HEK293 (cell line): ENCODE data around the gene S100A14.

ENCODE experiments used
- CTCF ChIA-PET: fragments of 350-600 bp; formaldehyde crosslinking; extraction: SDS; loops from one replicate; lab custom pipeline; 2021; ENCODE audit warnings: antibody characterized with exemption; lab: Yijun Ruan, JAX
- POLR2A ChIA-PET: fragments of 300-600 bp; formaldehyde crosslinking; extraction: SDS; loops from one replicate; lab custom pipeline; 2020; ENCODE audit warnings: antibody characterized with exemption, inconsistent platforms; lab: Yijun Ruan, JAX
- H3K27ac ChIP-seq: fragments of 200-500 bp; sonication (Bioruptor generic); 2 replicates; pipeline ENCODE4 v1.5.1; 2014; ENCODE audit warnings: low read depth, low read length, control low read depth, inconsistent platforms; ENCODE audit errors: extremely low read depth
- H3K36me3 ChIP-seq, 2 experiments: fragments of 200-500 bp in 1 of 2; sonication (Bioruptor generic) in 1 of 2; 1 replicate in 1 of 2; 2 replicates in 1 of 2; pipeline ENCODE4 v1.5.1; 2014 to 2017; ENCODE audit warnings: inconsistent platforms in 2 of 2, low read length in 2 of 2; ENCODE audit not compliant: control insufficient read depth in 2 of 2, insufficient read depth in 1 of 2
- H3K4me1 ChIP-seq: fragments of 200-500 bp; sonication (Bioruptor generic); 2 replicates; pipeline ENCODE4 v1.5.1; 2014; ENCODE audit warnings: mild to moderate bottlenecking, low read length, inconsistent platforms; ENCODE audit not compliant: control insufficient read depth, insufficient read depth
- H3K4me3 ChIP-seq: 2 replicates; pipeline ENCODE4 v1.5.1; 2011; ENCODE audit warnings: low read depth, mild to moderate bottlenecking, control low read depth, low read length, moderate library complexity
- H3K9me3 ChIP-seq: fragments of 200-500 bp; sonication (Bioruptor generic); 2 replicates; pipeline ENCODE4 v1.5.1; 2014; ENCODE audit warnings: low read depth, low read length, inconsistent platforms; ENCODE audit not compliant: control insufficient read depth, insufficient read depth
- EGR2 ChIP-seq: fragments of 450-650 bp; formaldehyde crosslinking; IDR thresholded peaks from 2 replicates; pipeline ENCODE4 v1.5.1; 2016; ENCODE audit warnings: low read depth, missing biosample characterization, missing genetic modification characterization
- HIC1 ChIP-seq: fragments of 450-650 bp; formaldehyde crosslinking; IDR thresholded peaks from 2 replicates; pipeline ENCODE4 v1.5.1; 2016; ENCODE audit warnings: missing biosample characterization, missing genetic modification characterization
- HOXD13 ChIP-seq: sonication (generic); formaldehyde crosslinking; IDR thresholded peaks from 2 replicates; pipeline ENCODE4 v1.8.0; 2022; ENCODE audit warnings: missing genetic modification reagents, borderline replicate concordance
- KLF7 ChIP-seq: fragments of 450-650 bp; formaldehyde crosslinking; IDR thresholded peaks from 2 replicates; pipeline ENCODE4 v1.5.1; 2016; ENCODE audit warnings: missing biosample characterization, missing genetic modification characterization, borderline replicate concordance
- KLF9 ChIP-seq: fragments of 450-650 bp; formaldehyde crosslinking; IDR thresholded peaks from 2 replicates; pipeline ENCODE4 v1.5.1; 2016; ENCODE audit warnings: missing biosample characterization, missing genetic modification characterization, low read depth
- MZF1 ChIP-seq: fragments of 450-650 bp; formaldehyde crosslinking; IDR thresholded peaks from 2 replicates; pipeline ENCODE4 v1.5.1; 2017; ENCODE audit warnings: missing biosample characterization, missing genetic modification characterization, borderline replicate concordance
- PRDM10 ChIP-seq: fragments of 450-650 bp; formaldehyde crosslinking; IDR thresholded peaks from 2 replicates; pipeline ENCODE4 v1.5.1; 2016; ENCODE audit warnings: missing biosample characterization, missing genetic modification characterization
- ZBTB48 ChIP-seq: fragments of 450-650 bp; formaldehyde crosslinking; IDR thresholded peaks from 2 replicates; pipeline ENCODE4 v1.5.1; 2016; ENCODE audit warnings: missing biosample characterization, missing genetic modification characterization
- ZNF112 ChIP-seq: fragments of 450-650 bp; formaldehyde crosslinking; IDR thresholded peaks from 2 replicates; pipeline ENCODE4 v1.5.0; 2017; ENCODE audit warnings: missing biosample characterization, missing genetic modification characterization
- ZNF184 ChIP-seq: fragments of 450-650 bp; IDR thresholded peaks from 2 replicates; pipeline ENCODE4 v1.5.1; 2018; ENCODE audit warnings: missing biosample characterization, mild to moderate bottlenecking, missing genetic modification characterization
- ZNF221 ChIP-seq: fragments of 450-650 bp; formaldehyde crosslinking; IDR thresholded peaks from 2 replicates; pipeline ENCODE4 v1.5.1; 2017; ENCODE audit warnings: missing biosample characterization, missing genetic modification characterization, borderline replicate concordance
- ZNF335 ChIP-seq: fragments of 450-650 bp; formaldehyde crosslinking; conservative IDR thresholded peaks from 2 replicates; pipeline ENCODE4 v1.5.1; 2016; ENCODE audit warnings: missing biosample characterization, missing genetic modification characterization
- ZNF488 ChIP-seq: fragments of 450-650 bp; formaldehyde crosslinking; IDR thresholded peaks from 2 replicates; pipeline ENCODE4 v1.5.1; 2016; ENCODE audit warnings: missing biosample characterization, missing genetic modification characterization
- ZNF510 ChIP-seq: fragments of 450-650 bp; formaldehyde crosslinking; IDR thresholded peaks from 2 replicates; pipeline ENCODE4 v1.5.1; 2018; ENCODE audit warnings: mild to moderate bottlenecking, missing genetic modification characterization, missing biosample characterization; ENCODE audit not compliant: insufficient replicate concordance
- ZNF585B ChIP-seq: fragments of 450-650 bp; formaldehyde crosslinking; IDR thresholded peaks from 2 replicates; pipeline ENCODE4 v1.5.1; 2016; ENCODE audit warnings: missing biosample characterization, missing genetic modification characterization
- ZNF660 ChIP-seq: fragments of 450-650 bp; IDR thresholded peaks from 2 replicates; pipeline ENCODE4 v1.5.1; 2018; ENCODE audit warnings: missing biosample characterization, mild to moderate bottlenecking, missing genetic modification characterization
- ZNF76 ChIP-seq: fragments of 450-650 bp; formaldehyde crosslinking; IDR thresholded peaks from 2 replicates; pipeline ENCODE4; 2016; ENCODE audit warnings: low read depth, missing biosample characterization, missing genetic modification characterization, borderline replicate concordance
- ZNF830 ChIP-seq: fragments of 450-650 bp; IDR thresholded peaks from 2 replicates; pipeline ENCODE4 v1.5.0; 2018; ENCODE audit warnings: missing biosample characterization, missing genetic modification characterization, low read depth, mild to moderate bottlenecking, moderate library complexity
- TF ChIP-seq, protein P1 (sequence below): IDR thresholded peaks from 2 replicates; pipeline ENCODE4 v1.6.1; 2011; ENCODE audit warnings: mild to moderate bottlenecking, low read depth, low read length, borderline replicate concordance

The S100A14 gene

DNA sequence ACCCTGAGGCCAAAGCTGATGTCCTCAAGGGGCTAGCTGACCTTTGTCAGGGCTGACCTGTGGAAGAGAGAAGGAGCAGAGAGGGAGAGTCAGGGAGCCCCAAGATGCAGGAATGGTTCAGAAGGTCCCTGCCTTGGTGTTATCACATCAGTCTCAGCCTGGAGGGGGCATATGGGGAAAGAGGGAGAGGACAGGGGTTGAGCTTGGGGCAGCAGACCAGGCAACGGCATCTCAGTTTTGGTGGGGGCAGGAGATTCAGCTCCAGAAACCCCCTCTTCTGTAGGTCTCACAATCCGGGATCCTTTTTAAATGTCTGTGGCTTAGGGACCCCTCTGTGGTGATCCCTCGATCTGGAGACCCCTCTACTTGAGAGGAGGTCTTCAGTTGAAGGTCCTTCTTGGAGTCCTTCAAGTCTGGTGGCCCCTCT lies 10.4 kb upstream of the S100A14 start:
- peak; percentile 79 for TF ChIP-seq PRDM10
- TF ChIP-seq, protein P1, sequence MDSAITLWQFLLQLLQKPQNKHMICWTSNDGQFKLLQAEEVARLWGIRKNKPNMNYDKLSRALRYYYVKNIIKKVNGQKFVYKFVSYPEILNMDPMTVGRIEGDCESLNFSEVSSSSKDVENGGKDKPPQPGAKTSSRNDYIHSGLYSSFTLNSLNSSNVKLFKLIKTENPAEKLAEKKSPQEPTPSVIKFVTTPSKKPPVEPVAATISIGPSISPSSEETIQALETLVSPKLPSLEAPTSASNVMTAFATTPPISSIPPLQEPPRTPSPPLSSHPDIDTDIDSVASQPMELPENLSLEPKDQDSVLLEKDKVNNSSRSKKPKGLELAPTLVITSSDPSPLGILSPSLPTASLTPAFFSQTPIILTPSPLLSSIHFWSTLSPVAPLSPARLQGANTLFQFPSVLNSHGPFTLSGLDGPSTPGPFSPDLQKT: no peak
- Histone ChIP-seq H3K36me3 (peaks cover 0 to 31% of the 10 kb centered on the region in 2 experiments; a peak in 2 of 3 replicates), H3K9me3 (no peaks in the 10 kb centered on the region), H3K4me1 (0 out of 2 replicates have a peak, but pooled peaks cover 3% of the 10 kb centered on the region), H3K27ac (peak overlapping the region; percentile 61; the same call in 1 of the 2 replicates), H3K4me3 (peak overlapping the region; percentile 55)
- ChIA-PET CTCF (interaction anchor here (0.6 to 7.4 kb wide), 22 partner anchors 12 to 550 kb away, joined by 3 to 54 read pairs (median 6); partner anchors contain the start of genes S100A14 and S100A16), POLR2A (interaction anchor here (0.9 to 2.9 kb wide), 18 partner anchors 8 to 364 kb away, joined by 3 to 24 read pairs (median 10); partner anchors contain the start of genes RPS27, S100A14, S100A16 and S100A2)

GRCh38 chr1:153624965-153625611 lies 9.0 kb upstream of the S100A14 start:
- Histone ChIP-seq H3K36me3 (peaks cover 0 to 36% of the 10 kb centered on the region in 2 experiments; a peak in 2 of 3 replicates), H3K4me1 (0 out of 2 replicates have a peak, but pooled peaks cover 3% of the 10 kb centered on the region), H3K27ac (no peak overlapping the region), H3K9me3 (no peaks in the 10 kb centered on the region), H3K4me3 (no peak overlapping the region)
- ChIA-PET CTCF (interaction anchor here (3.3 to 7.4 kb wide), 2 partner anchors 11 to 114 kb away, joined by 28 to 54 read pairs; partner anchors contain the start of genes S100A14 and S100A16), POLR2A (interaction anchor here (2.3 to 3.3 kb wide), 2 partner anchors 9 to 16 kb away, joined by 10 to 12 read pairs; partner anchors contain the start of gene CHTOP)
- TF ChIP-seq ZNF585B (no peak), ZNF510 (tag by site-specific recombination) (no peak), ZNF221 (tag by site-specific recombination) (no peak), EGR2 (tag by site-specific recombination) (no peak), KLF9 (tag by site-specific recombination) (no peak), ZBTB48 (tag by site-specific recombination) (no peak), ZNF488 (no peak), ZNF660 (no peak), HOXD13 (CRISPR knock-in tag) (no peak)

GRCh38 chr1:153623101-153623500 lies 7.0 kb upstream of the S100A14 start:
- no peak overlapping the region for H3K27ac ChIP-seq
- H3K4me3 ChIP-seq: no peak overlapping the region
- POLR2A ChIA-PET: interaction anchor here (3.3 kb wide), 1 partner anchor 11 kb away, joined by 12 read pairs; the partner anchor contains the start of gene CHTOP
- H3K36me3 ChIP-seq: peaks cover 0 to 49% of the 10 kb centered on the region in 2 experiments; a peak in 2 of 3 replicates
- TF ChIP-seq HIC1: no peak
- TF ChIP-seq ZNF830 (tag by site-specific recombination): no peak
- TF ChIP-seq MZF1: no peak
- TF ChIP-seq ZNF184 (tag by site-specific recombination): no peak
- no peak for TF ChIP-seq ZNF112 (tag by site-specific recombination)
- no peak for TF ChIP-seq ZNF76 (tag by site-specific recombination)
- TF ChIP-seq ZNF335 (tag by site-specific recombination): no peak
- TF ChIP-seq KLF7 (tag by site-specific recombination): no peak
- H3K4me1 ChIP-seq: 0 out of 2 replicates have a peak, but pooled peaks cover 3% of the 10 kb centered on the region
- CTCF ChIA-PET: interaction anchor here (1.6 to 7.4 kb wide), 2 partner anchors 9 to 112 kb away, joined by 4 to 54 read pairs; no protein-coding TSS in a partner anchor
- H3K9me3 ChIP-seq: no peaks in the 10 kb centered on the region
